MCF 10A (cell line): ENCODE data around the gene RNF5. TPM values are rescaled to one million over a fixed set of nuclear protein-coding genes. Genes with fewer than 3 reads are reported as not detected.
"Not testable (repeated sequence)": the region's sequence is repeated elsewhere in the genome, so short reads cannot be mapped to it uniquely, and the experiment has no call there.

Experiments used
- BruUV-seq: library from RNA; stranded (reverse); fragments of 400-500 nt; replicated peaks from 2 replicates; lab custom pipeline; 2021; lab: Mats Ljungman, UMichigan
- CTCF ChIA-PET: fragments of 300-600 bp; sonication (Branson Sonifier 250); formaldehyde crosslinking; extraction: SDS; loops from one replicate; lab custom pipeline; 2021; ENCODE audit warnings: antibody characterized with exemption, inconsistent platforms; lab: Yijun Ruan, JAX
- POLR2A ChIA-PET: fragments of 300-600, 350-650 bp; sonication (Branson Sonifier 250); formaldehyde crosslinking; extraction: SDS; loops from one replicate; lab custom pipeline; 2020; ENCODE audit warnings: antibody characterized with exemption, inconsistent platforms; lab: Yijun Ruan, JAX
- DNase-seq: peaks from one replicate; pipeline ENCODE4 v3.0.0-alpha.2; 2018; ENCODE audit not compliant: unreplicated experiment
- H3K27ac Mint-ChIP-seq: one replicate; pipeline ENCODE4 v1.8.0; 2022; ENCODE audit warnings: mild to moderate bottlenecking, low read depth, mixed read lengths; ENCODE audit not compliant: unreplicated experiment
- H3K27me3 Mint-ChIP-seq: one replicate; pipeline ENCODE4 v1.8.0; 2022; ENCODE audit warnings: mixed read lengths; ENCODE audit not compliant: insufficient read depth, unreplicated experiment
- H3K36me3 Mint-ChIP-seq: one replicate; pipeline ENCODE4 v1.8.0; 2022; ENCODE audit warnings: mild to moderate bottlenecking, moderate library complexity, mixed read lengths; ENCODE audit not compliant: insufficient read depth, unreplicated experiment
- H3K4me1 Mint-ChIP-seq: one replicate; pipeline ENCODE4 v1.8.0; 2022; ENCODE audit warnings: mixed read lengths; ENCODE audit not compliant: insufficient read depth, unreplicated experiment
- H3K4me3 Mint-ChIP-seq: one replicate; pipeline ENCODE4 v1.8.0; 2022; ENCODE audit warnings: mild to moderate bottlenecking, moderate library complexity, mixed read lengths; ENCODE audit not compliant: unreplicated experiment
- H3K9me3 Mint-ChIP-seq: one replicate; pipeline ENCODE4 v1.8.0; 2022; ENCODE audit warnings: mixed read lengths; ENCODE audit not compliant: unreplicated experiment
- intact Hi-C: fragments of 100-400 bp; cut with micrococcal nuclease; formaldehyde crosslinking; loops from 2 replicates; pipeline ENCODE4 v1.14.1; 2022
- total RNA-seq: library from RNA; stranded (reverse); gene quantifications from 2 replicates; pipeline ENCODE4 v1.2.3, GENCODE V29; 2022
- TF ChIP-seq, protein P1 (sequence below): fragments of 200-600 bp; IDR thresholded peaks from one replicate; pipeline ENCODE4 v1.8.0; 2022; ENCODE audit warnings: antibody characterized with exemption, mild to moderate bottlenecking; ENCODE audit not compliant: unreplicated experiment

The RNF5 gene
- total RNA-seq, 1 experiment from 2014 or later, result 28.1 TPM

DNA sequence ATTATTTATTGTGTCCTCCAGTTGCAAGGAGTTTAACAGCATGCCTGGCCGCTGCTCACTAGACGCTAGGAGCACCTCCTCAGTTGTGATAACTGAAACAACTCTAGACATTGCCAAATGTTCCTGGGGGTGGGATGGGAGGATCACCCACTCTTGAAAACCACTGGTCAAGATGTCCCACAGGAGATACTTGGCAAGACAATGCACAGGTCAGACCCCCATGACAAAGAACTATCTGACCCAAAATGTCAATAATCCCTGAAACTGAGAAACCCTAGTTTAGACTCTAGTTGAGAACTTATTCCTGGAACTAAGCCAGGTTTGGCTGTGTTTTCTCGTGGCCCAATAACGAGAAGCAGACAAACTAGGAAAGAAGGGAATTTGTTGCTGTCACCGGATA lies 38.6 kb upstream of the RNF5 start:
- H3K4me3 Mint-ChIP-seq, result no peak overlapping the region
- peaks cover 11% of the 10 kb centered on the region for H3K27me3 Mint-ChIP-seq
- ChIA-PET CTCF (interaction anchor here (0.6 to 0.8 kb wide), 4 partner anchors 21 to 1153 kb away, joined by 3 to 5 read pairs (median 4); no protein-coding TSS in a partner anchor), POLR2A (no interaction called here)
- BruUV-seq, result no TSS peak
- intact Hi-C loops, result no loop called here
- H3K4me1 Mint-ChIP-seq, result no peaks in the 10 kb centered on the region
- H3K27ac Mint-ChIP-seq, result no peak overlapping the region
- no peak for DNase-seq
- no peaks in the 10 kb centered on the region for H3K9me3 Mint-ChIP-seq
- peaks cover 5% of the 10 kb centered on the region for H3K36me3 Mint-ChIP-seq
- TF ChIP-seq, protein P1, sequence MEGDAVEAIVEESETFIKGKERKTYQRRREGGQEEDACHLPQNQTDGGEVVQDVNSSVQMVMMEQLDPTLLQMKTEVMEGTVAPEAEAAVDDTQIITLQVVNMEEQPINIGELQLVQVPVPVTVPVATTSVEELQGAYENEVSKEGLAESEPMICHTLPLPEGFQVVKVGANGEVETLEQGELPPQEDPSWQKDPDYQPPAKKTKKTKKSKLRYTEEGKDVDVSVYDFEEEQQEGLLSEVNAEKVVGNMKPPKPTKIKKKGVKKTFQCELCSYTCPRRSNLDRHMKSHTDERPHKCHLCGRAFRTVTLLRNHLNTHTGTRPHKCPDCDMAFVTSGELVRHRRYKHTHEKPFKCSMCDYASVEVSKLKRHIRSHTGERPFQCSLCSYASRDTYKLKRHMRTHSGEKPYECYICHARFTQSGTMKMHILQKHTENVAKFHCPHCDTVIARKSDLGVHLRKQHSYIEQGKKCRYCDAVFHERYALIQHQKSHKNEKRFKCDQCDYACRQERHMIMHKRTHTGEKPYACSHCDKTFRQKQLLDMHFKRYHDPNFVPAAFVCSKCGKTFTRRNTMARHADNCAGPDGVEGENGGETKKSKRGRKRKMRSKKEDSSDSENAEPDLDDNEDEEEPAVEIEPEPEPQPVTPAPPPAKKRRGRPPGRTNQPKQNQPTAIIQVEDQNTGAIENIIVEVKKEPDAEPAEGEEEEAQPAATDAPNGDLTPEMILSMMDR, result no peak

DNA sequence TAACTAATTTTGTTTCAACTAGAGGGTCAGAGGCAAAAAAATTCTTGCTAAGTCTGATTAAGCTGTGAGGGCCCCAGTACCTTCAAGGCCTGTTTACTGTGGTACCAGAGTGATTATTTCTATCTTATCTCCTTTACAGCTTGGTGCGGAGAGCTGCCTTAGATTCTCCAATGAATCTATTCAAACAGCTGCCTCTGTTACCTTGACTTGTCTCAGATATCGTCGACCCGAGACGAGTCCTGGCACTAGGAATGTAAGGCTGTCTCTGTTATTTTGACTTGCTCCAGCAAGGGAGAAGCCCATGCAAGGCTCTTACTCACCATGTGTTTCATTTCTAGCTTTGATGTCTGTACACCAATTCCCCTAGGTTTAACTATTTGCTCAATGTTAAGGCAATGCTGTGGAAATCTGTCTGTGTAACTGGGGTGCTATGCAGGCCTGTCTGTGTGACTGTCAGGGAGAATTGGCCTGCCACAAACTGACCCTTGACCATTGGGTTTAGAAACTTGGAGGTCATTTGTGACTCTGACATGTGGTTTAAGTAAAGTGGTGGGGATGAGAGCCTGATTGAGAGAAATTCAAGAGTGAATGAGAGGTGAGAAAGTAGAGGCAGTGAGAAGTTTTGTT lies 37.7 kb upstream of the RNF5 start:
- TF ChIP-seq, protein P1, result no peak
- H3K27me3 Mint-ChIP-seq, result peaks cover 11% of the 10 kb centered on the region
- ChIA-PET POLR2A (interaction anchor here (0.8 to 1.2 kb wide), 2 partner anchors 13 to 170 kb away, joined by 3 read pairs; no protein-coding TSS in a partner anchor), CTCF (interaction anchor here (0.6 to 0.8 kb wide), 3 partner anchors 20 to 1216 kb away, joined by 3 to 4 read pairs (median 3); no protein-coding TSS in a partner anchor)
- no TSS peak for BruUV-seq
- intact Hi-C loops, result no loop called here
- H3K36me3 Mint-ChIP-seq, result peaks cover under 1% of the 10 kb centered on the region
- H3K4me1 Mint-ChIP-seq, result no peaks in the 10 kb centered on the region
- no peak overlapping the region for H3K27ac Mint-ChIP-seq
- no peaks in the 10 kb centered on the region for H3K9me3 Mint-ChIP-seq
- DNase-seq, result no peak
- no peak overlapping the region for H3K4me3 Mint-ChIP-seq

DNA sequence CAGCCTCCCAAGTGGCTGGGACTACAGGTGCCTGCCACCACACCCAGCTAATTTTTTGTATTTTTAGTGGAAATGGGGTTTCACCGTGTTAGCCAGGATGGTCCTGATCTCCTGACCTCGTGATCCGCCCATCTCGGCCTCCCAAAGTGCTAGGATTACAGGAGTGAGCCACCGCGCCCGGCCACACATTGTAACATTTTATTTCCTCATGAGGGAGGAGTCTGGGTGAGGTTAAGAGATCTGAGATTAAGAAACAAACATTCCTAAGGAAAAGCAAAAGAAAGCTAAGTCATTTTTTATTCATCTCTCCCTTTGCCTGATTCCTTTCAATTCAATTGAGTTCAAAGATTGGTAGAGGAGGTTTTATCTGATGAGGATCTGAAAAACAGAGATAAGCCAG lies 34.0 kb upstream of the RNF5 start:
- BruUV-seq, H3K4me1 Mint-ChIP-seq, H3K4me3 Mint-ChIP-seq, intact Hi-C loops, H3K27ac Mint-ChIP-seq, DNase-seq, H3K36me3 Mint-ChIP-seq, H3K9me3 Mint-ChIP-seq, H3K27me3 Mint-ChIP-seq: not testable (repeated sequence)
- ChIA-PET CTCF (interaction anchor here (0.7 to 1.5 kb wide), 2 partner anchors 25 to 96 kb away, joined by 3 to 5 read pairs; no protein-coding TSS in a partner anchor), POLR2A (interaction anchor here (1.0 kb wide), 1 partner anchor 14 kb away, joined by 3 read pairs; the partner anchor contains the start of gene FKBPL)

DNA sequence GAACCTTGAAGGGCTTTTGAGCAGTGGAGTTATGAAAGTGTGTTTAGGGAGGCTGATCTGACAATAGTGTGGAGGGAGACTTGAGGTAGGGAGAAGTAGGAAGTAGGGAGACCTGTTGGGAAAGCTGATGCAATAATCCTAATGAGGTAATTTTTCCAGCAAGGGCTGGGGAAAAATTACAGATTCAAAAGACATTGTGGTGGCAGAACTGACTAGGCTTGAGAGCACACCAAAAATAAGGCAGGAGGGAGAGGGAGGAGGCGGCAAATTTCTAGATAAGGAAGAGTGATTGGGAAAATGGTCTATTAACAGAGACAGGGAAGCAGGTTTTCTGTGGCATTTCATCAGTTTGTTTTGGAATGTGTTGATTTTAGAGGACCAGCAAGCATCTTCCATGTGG lies 31.9 kb upstream of the RNF5 start:
- BruUV-seq, result no TSS peak
- POLR2A ChIA-PET, result interaction anchor here (0.6 to 1.7 kb wide), 6 partner anchors 10 to 196 kb away, joined by 3 to 10 read pairs (median 3); partner anchors contain the start of gene FKBPL
- H3K27ac Mint-ChIP-seq, result no peak overlapping the region

More for the DNA sequence above, 31.9 kb upstream of the RNF5 start:
- H3K4me3 Mint-ChIP-seq, result no peak overlapping the region
- TF ChIP-seq, protein P1, result no peak
- CTCF ChIA-PET, result interaction anchor here (0.5 to 2.2 kb wide), 5 partner anchors 8 to 715 kb away, joined by 3 to 6 read pairs (median 3); no protein-coding TSS in a partner anchor
- H3K9me3 Mint-ChIP-seq, result no peaks in the 10 kb centered on the region
- no peaks in the 10 kb centered on the region for H3K27me3 Mint-ChIP-seq
- H3K36me3 Mint-ChIP-seq, result no peaks in the 10 kb centered on the region
- intact Hi-C loops, result no loop called here
- no peak for DNase-seq
- H3K4me1 Mint-ChIP-seq, result peaks cover 12% of the 10 kb centered on the region
